ENCODE measurements around the gene FNBP1L.

Gene FNBP1L

DNA sequence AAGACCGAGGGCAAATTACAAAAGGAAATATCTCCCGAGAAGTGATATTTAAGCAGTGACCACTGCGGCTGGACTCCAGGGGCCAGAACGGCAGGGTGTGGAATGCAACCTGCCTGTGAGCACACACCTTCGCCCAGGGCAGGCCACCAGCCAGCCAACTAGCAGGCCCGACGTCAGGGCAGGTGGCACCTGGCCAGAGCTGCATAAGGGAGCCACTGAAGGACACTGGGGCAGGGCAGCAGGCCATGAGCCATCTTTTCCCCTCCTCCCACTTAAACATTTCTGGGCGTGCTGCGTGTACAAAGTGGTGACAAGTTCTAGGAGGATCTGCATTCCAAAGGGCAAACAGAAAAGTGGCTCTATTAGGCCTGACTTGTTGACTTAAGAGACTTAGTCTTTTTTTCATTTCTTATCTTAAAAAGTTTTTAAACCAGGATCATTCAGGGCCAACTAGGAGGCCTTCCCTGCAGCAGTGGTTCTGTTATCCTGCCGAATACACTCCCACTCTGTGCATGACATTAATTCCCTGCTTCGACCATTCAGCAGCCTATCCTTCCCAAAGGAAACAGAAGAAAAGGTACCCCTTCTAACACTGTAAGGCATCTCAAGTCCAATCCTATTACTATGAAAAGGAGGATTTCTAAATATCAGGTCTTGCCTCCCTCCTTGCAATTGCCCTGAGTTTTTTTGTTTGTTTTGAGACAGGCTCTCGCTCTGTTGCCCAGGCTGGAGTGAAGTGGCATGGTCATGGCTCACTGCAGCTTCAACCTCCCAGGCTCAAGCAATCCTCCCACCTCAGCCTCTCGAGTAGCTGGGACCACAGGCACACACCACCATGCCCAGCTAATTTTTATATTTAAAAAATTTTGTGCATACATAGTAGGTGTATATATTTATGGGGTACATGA lies 137.4 kb downstream of the FNBP1L start:
- TF ChIP-seq, protein P1, sequence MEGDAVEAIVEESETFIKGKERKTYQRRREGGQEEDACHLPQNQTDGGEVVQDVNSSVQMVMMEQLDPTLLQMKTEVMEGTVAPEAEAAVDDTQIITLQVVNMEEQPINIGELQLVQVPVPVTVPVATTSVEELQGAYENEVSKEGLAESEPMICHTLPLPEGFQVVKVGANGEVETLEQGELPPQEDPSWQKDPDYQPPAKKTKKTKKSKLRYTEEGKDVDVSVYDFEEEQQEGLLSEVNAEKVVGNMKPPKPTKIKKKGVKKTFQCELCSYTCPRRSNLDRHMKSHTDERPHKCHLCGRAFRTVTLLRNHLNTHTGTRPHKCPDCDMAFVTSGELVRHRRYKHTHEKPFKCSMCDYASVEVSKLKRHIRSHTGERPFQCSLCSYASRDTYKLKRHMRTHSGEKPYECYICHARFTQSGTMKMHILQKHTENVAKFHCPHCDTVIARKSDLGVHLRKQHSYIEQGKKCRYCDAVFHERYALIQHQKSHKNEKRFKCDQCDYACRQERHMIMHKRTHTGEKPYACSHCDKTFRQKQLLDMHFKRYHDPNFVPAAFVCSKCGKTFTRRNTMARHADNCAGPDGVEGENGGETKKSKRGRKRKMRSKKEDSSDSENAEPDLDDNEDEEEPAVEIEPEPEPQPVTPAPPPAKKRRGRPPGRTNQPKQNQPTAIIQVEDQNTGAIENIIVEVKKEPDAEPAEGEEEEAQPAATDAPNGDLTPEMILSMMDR (IDR thresholded peaks at IDR 0.05) = no peak

DNA sequence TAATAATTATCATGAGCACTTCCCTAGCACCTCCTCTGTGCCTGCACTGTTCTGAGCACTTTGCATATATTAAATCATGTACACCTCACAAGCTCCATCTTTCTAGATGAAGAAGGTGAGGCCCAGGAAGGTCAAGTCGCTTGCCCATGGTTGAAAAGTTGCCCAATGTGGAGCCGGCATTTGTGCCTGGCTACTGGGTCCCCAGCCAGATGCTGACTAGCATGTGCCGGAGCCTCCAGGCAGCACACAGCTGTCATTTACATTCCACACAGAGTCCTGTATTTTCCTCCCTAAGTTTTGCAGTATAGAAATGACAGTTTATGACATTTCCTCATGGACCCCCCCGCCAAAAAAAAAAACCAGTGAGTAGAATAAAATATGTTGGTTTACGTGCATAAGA lies 139.4 kb downstream of the FNBP1L start:
- TF ChIP-seq, protein P1 (IDR thresholded peaks at IDR 0.05) = no peak

DNA sequence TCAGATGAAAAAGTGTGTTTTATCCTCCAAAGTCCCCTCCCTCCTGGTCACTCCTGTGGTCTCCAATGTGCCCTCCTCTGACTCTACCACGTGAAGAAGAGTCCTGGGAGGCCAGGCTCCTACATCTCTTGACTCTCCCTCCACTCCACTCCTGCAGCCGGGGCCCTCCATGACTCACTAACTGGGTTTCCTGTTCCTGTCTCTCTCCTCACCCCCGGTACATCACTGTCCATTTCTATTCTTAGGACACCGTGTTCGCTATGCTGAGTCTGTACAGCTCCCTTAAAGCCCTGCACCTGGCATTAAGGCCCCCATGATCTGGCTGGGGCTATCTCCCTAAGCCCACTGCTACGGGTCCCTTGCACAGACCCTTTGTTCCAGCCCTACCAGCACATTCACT lies 140.3 kb downstream of the FNBP1L start:
- TF ChIP-seq, protein P1 (IDR thresholded peaks at IDR 0.05) = no peak

DNA sequence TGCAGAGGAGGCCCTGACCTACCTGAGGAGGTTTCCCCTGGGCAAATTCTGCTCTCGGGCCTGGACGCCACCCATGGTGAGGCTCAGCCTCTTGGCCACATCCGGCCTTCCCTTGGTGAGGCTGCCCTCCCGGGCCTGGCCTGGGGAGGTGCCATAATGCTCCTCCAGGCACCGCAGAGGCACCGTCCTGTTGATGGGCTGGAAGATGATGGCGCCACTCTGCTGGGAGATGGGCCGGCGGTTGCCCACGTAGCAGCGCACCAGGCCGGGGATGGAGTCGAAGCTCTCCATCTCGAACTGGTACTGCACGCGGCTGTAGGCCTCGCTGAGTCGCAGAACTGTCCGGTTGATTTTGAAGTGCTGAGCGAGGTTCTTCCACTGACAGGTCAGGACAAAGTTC lies 141.0 kb downstream of the FNBP1L start:
- TF ChIP-seq, protein P1 (IDR thresholded peaks at IDR 0.05) = no peak

DNA sequence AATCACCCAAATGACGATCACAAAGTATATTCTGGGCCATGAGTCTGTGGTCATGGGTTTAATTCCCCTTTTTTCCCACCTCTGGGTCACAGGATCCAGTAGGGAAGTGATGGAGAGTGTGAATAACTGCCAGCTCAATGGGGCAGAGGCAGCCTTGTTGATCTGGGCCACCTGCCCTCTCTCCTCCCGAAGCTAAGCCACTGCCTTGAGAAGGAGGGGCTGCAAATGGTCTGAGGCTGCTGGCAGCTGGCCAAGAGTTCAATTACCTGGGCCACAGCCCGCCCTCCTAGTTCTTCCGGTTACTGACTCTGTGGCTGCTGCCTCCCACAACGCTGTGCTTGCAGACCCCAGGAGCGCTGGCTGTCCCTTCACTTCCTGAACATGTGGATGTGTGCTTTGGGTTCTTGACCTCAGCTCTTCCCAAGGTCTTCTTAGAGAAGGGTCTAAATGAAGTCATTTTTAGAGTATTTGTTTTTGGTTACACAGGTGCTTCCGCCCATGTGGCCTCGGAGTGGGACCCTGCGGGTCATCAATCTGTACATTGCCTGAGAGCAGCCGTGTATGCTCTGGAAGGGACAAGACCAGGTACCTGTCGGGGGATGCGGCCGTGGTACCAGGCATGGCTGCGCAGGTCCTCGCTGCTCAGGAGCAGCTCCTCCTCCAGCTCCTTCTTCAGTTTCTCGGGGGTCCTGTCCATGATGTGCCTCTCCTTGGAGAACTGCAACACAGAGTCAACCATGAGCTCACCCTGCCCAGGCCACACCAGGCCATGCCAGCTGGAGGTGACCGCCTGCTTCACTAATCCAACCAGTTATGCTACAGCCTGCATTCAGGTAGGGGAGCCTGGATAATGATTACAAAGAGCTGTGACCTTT lies 144.0 kb downstream of the FNBP1L start:
- TF ChIP-seq, protein P1 (IDR thresholded peaks at IDR 0.05) = no peak

DNA sequence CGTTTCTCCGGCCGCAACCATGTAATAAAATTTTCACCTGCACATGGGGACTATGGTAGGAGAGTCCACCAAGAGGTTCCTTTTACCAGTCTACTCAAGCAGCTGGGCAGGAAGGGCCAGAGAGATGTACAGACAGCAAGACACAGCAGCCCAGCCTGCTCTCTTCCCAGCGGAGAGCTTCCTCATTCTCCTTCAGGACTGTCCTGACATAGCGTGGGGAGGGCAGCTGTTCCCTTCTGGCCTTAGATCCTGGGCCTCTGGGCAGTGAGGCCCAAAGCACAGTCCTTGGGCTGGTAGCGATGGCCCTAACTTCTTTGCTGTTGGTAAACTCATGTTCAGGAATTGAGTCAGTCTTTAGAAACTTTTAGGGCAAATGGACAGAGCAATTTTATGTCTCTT lies 144.6 kb downstream of the FNBP1L start:
- TF ChIP-seq, protein P1 (IDR thresholded peaks at IDR 0.05) = no peak

DNA sequence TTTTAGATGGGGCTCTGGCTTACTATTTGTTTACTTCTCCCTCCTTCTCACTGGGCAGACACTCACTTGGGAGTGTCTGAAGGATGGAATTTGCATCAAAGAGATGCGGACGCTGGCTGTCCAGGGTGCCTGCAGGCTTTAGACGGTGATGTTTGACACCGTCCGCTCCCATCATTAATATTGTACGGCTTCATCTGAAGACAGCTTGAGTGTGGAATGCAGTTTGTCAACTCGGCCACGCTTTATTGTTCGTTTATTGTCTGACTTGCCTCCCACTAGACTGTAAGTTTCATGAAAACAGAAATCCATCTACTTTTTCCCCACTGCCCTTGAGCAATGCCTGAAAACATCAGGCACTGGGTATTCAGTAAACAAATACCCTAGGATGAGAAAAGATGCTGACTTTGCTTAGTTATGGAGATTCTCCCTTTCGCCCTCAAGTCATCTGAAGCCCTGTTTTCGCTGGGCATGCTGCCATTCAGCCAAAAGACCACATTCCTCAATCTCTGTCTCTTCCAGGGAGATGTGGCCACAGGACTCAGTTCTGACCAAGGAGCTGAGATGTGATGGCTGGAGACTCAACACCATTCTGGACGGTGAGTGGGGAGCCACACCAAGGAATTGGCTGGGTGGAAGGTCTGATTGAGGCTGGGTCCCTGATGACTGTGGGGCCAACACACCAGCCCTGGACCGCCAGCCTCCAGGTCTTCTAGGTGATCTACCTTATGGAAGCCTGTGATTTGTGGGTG lies 146.1 kb downstream of the FNBP1L start:
- TF ChIP-seq, protein P1 (IDR thresholded peaks at IDR 0.05) = no peak
